Vagina (tissue), 2 donors: Measurements from ENCODE around the gene EIF2D.

Experiments
- CTCF ChIP-seq, 3 experiments: fragments of 450-650 bp in 2 of 3; fragments of 200-600 bp in 1 of 3; sonication (generic) in 1 of 3; IDR thresholded peaks; one replicate each; pipeline ENCODE4 v1.5.1; 2017 to 2019; ENCODE audit warnings: antibody characterized with exemption in 3 of 3, mild to moderate bottlenecking in 2 of 3, moderate library complexity in 2 of 3
- POLR2A ChIP-seq, 2 donors: fragments of 450-650 bp; IDR thresholded peaks; one replicate each; pipeline ENCODE4 v1.6.1; 2017; ENCODE audit warnings: antibody characterized with exemption in 2 of 2, mild to moderate bottlenecking in 2 of 2, moderate library complexity in 2 of 2
- POLR2AphosphoS5 ChIP-seq, 2 donors: sonication (generic); formaldehyde crosslinking; IDR thresholded peaks; one replicate each; pipeline ENCODE4 v1.9.0; 2017; ENCODE audit warnings: antibody characterized with exemption in 2 of 2, mild to moderate bottlenecking in 2 of 2, low read depth in 1 of 2; ENCODE audit not compliant: insufficient read depth in 1 of 2

GRCh38 chr1:206609229-206609991, 2.9 kb downstream of the EIF2D start:
- no peak for TF ChIP-seq POLR2A (IDR thresholded peaks at IDR 0.05)
- TF ChIP-seq CTCF (IDR thresholded peaks at IDR 0.05): no peak
- TF ChIP-seq POLR2AphosphoS5 (IDR thresholded peaks at IDR 0.05; ENCODE audit: insufficient read depth in 1 of 2, low read depth in 1 of 2): no peak
